Amygdala (tissue), 56 donors: Measurements from ENCODE around the gene RD3L.
A peak's percentile ranks its signal among the peaks of the same experiment; 100 is the strongest.
"Not testable (repeated sequence)": the region's sequence is repeated elsewhere in the genome, so short reads cannot be mapped to it uniquely, and the experiment has no call there.

Source experiments
- DNase-seq, 56 donors: peaks; one replicate each; lab custom pipeline; 2025; lab: John Stamatoyannopoulos, UW

Gene RD3L

GRCh38 chr14:103928011-103928890 lies 14.1 kb downstream of the RD3L start, which contains the start of gene TDRD9:
Gene TDRD9 (plus strand): TSS chr14:103928456. CDS start chr14:103928510, 54 bp downstream.
- DNase-seq: no peak

- no peak for DNase-seq
Measured at GRCh38 chr14:103927566-103927965, 14.8 kb downstream of the RD3L start.

- no peak for DNase-seq
Measured at GRCh38 chr14:103925316-103925715, 17.0 kb downstream of the RD3L start.

- no peak for DNase-seq
Measured at GRCh38 chr14:103923863-103924262, 18.5 kb downstream of the RD3L start.

GRCh38 chr14:103921855-103922200 lies 20.5 kb downstream of the RD3L start:
- not testable (repeated sequence) for DNase-seq

GRCh38 chr14:103920981-103921854 lies 21.1 kb downstream of the RD3L start:
- peak; percentile 56 to 94 (median 86) for DNase-seq

- peak in 2 of 56 donors; percentile 18 to 22 for DNase-seq
Measured at GRCh38 chr14:103916636-103917262, 25.6 kb downstream of the RD3L start.

GRCh38 chr14:103915616-103916015 lies 26.7 kb downstream of the RD3L start:
- DNase-seq: no peak

- no peak for DNase-seq
Measured at GRCh38 chr14:103910984-103911383, 31.3 kb downstream of the RD3L start.

GRCh38 chr14:103910262-103910935 lies 31.9 kb downstream of the RD3L start:
- peak in 38 of 56 donors; percentile 4 to 68 (median 41) for DNase-seq

GRCh38 chr14:103909531-103910261 lies 32.6 kb downstream of the RD3L start:
- no peak for DNase-seq

GRCh38 chr14:103908580-103908979 lies 33.7 kb downstream of the RD3L start:
- DNase-seq: no peak

GRCh38 chr14:103905842-103906456 lies 36.4 kb downstream of the RD3L start:
- no peak for DNase-seq

GRCh38 chr14:103904493-103905107 lies 37.7 kb downstream of the RD3L start:
- DNase-seq: no peak

- no peak for DNase-seq
Measured at GRCh38 chr14:103899833-103900232, 42.5 kb downstream of the RD3L start.

GRCh38 chr14:103899316-103899715 lies 43.0 kb downstream of the RD3L start:
- no peak for DNase-seq

GRCh38 chr14:103898711-103899110 lies 43.6 kb downstream of the RD3L start:
- no peak for DNase-seq

- DNase-seq: no peak
Measured at GRCh38 chr14:103898204-103898603, 44.1 kb downstream of the RD3L start.
